NCI-H146 (cell line): ENCODE data around the gene BOK.
A peak's percentile ranks its signal among the peaks of the same experiment; 100 is the strongest.
"Not testable (repeated sequence)": the region's sequence is repeated elsewhere in the genome, so short reads cannot be mapped to it uniquely, and the experiment has no call there.

Source experiments
- DNase-seq: peaks from one replicate; lab custom pipeline; 2025; lab: John Stamatoyannopoulos, UW

BOK gene, protein sequence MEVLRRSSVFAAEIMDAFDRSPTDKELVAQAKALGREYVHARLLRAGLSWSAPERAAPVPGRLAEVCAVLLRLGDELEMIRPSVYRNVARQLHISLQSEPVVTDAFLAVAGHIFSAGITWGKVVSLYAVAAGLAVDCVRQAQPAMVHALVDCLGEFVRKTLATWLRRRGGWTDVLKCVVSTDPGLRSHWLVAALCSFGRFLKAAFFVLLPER

DNA sequence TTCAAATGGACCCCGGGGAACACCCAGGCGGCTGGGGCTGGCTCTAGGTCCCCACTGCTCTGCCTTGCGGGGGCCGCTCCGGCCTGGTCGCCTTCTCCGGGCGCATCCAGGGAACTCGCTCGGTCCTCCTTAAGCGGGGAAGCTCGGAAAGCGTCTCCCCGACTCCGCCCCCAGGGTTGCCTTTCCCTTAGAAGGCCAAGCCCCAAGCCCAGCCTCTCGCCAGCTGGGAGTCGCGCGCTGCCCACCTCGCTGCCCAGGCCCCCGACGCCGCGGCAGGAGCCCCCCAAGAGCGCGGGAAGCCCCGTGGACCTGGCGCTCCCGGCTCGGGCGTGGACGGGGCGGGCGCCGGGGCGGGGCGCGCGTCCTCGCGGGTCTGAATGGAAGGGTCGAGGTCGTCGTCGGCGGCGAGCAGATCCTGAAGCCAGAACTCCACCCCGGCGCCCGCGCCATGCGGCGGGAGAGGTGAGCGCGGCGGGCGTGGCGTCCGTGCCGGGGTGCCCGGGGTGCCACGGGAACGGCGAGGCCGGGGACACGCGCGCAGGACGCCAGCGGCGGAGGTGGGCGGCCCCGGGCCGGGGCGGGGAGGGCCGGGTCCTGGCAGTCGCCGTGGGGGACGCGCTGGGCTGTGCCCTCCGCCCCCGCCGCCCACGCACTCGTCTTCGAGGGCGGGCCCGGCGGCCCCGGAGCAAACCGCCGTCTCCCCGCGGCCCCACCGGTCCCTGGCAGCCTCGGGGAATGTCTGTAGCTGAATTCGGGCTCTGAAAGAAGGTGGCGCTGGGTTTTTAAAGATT lies at the start of gene BOK:
BOK (plus strand) TSS at position 214 of the 791 bp plus-strand sequence. CDS start 739 bp downstream, outside the sequence.
- DNase-seq: peak; percentile 74

DNA sequence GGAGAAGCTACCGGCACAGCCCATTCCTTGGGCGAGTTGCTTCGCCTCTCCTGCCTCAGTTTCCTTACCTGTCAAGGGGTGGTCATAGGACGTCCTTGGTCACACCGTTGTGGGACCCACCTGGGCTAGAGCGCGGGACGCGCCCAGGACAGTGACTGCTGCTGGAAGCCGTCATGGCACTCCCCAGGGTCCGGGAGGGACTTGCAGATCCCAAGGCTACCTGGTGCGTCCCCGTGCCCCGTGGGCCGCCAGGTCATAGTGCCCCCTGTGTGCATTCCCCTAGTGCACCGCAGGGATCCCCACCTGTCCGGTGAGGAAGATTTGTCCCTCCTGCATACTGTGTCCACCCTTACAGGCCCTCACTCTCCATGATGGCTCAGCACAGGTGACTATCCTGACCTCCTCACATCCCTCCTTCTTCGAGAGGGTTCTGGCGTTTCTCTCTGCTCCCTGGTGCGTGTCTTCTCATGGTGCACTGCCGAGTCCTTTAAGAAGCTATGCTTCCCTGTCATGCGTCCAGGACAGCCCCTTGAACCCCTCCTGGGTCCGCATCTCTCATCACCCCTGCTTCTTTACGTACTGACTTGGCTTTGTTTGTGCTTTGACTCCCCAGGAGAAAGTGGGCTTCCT lies 49.3 kb upstream of the BOK start:
- DNase-seq: peak; percentile 48

DNA sequence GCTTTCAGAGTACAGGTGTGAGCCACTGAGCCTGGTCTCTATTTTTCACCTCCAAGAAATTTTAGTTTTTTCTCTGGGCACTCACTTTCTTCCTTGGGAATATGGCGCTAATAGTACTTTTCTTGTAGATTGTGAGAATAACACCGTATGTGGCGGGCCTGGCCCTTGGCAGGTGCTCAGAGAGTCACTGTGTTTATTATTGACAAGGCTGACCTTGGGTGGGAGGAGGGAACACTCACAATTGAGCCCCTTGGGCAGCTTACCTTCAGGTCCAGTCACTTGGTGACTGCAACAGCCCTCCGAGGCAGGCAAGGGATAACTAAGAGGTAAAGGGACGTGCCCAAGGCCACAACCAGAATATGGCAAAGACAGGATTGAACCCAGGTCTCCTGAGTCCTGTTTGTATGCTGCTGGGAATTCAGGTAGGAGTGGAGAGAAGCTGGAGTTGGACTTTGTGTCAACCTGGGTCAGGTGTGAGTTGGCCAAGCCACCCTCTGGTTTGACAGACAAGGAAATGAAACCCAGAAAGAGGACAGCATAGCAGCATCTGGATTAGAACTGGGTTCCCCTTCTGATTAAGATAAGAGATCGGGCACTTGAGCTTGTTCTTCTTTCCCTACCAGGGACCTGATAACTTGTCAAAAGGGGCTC lies 47.3 kb upstream of the BOK start:
- DNase-seq: no peak

DNA sequence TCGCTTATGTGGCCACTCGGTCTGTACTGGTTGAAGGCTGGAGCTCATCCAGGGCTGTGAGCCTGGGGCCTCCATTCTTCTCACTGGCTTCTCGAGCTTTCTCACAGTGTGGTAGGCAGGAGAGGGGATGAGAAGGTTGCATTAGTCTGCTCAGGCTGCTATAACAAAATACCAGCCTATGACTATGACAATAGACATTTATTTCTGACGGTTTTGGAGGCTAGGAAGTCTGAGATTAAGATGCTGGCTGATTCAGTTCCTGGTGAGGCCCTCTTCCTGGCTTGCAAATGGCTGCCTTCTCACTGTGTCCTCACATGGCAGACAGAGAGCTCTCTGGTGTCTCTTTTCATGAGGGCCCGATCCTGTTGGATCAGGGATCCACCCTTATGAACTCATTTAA lies 44.0 kb upstream of the BOK start:
- DNase-seq: no peak

DNA sequence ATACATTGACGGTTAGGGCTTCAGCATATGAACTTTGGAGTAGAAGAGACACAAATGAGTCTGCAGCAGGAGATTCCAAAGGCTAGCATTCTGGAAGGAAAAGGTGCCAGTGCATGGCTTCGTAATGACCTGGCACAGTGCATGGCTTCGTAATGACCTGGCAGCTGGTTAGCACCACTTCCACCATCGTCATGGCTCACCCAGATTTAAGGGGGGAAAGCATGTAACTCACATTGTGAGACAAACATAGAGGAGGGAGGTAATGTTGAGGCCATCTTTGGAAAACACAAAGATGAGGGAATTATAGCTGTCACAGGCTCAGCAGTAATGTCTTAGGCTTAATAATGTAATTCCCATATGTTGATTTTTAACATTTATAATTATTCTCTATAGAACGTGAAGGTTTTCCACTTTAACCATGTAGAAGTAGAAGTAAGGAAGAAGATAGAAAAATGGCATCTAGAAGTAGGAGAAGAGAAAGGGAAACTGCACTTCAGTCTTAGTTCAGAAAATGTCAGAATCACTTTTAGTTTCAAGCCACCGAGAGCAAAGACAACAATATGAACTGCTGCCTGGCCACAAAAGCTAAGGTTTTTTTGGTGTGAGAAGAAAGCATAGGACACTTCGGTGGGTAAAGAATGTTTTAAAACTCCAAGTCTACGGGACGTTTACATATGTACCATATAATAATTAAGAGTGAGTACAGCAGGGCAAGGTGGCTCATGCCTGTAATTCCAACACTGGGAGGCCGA lies 43.4 kb upstream of the BOK start:
- DNase-seq: no peak

DNA sequence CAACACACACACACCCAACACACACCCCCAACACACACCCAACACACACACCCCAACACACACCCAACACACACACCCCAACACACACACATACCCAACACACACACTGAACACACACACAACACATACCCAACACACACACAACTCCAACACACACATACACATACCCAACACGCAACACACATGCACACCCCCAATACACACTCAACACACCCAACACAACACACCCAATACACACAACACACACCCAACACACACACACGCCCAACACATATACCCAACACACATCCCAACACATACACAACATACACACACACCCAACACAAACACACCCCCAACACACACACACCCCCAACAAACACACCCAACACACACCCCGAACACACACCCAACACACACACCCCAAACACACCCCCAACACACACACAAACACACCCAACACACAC lies 42.0 kb upstream of the BOK start:
- no peak for DNase-seq

DNA sequence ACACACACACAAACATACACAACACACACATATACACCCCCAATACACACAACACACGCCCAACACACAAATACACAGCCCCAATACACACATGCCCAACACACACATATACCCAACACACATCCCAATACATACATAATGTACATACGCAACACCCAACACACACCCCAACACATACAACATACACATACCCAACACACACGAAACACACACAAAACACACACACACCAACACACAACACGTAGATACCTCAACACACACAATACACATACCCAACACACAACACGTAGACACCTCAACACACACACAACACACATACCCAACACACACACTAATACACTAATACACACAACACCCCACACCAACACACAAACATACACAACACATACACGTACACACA lies 41.2 kb upstream of the BOK start:
- DNase-seq: no peak

DNA sequence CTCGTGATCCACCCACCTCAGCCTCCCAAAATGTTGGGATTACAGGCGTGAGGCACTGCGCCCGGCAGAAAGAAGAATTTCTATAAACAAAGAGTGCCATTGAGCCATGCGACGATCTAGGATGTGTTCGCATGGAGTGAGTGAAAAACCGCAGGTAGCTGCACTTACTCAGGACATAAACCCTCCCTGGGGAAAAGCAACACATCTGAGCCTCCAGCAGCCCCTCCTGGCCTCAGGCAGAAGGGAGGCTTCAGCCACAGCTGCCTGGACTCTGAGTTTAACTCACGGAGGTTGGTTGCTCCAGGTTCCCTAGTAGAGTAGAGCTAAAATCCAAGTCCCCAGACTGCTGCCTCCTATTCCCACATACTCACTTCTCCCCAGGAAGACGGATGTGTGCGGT lies 38.9 kb upstream of the BOK start:
- no peak for DNase-seq

DNA sequence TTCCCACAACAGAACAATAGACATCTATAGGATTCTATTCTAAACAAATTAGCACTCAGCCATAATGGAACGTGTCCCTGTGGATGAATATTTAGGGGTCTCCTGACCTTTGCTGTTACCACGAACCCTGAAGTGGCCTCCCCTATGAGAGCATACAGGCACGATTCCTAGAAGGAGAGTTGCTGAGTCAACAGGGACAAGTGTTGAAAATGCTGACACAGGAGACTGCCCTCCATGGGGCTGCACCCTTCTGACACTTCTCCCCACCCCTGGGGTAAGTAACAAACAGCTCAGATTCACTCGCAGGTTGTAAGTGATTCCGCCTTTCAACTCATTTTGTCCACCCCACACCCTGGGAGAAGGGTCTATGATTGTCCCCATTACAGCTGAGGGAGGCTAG lies 36.1 kb upstream of the BOK start:
- no peak for DNase-seq

DNA sequence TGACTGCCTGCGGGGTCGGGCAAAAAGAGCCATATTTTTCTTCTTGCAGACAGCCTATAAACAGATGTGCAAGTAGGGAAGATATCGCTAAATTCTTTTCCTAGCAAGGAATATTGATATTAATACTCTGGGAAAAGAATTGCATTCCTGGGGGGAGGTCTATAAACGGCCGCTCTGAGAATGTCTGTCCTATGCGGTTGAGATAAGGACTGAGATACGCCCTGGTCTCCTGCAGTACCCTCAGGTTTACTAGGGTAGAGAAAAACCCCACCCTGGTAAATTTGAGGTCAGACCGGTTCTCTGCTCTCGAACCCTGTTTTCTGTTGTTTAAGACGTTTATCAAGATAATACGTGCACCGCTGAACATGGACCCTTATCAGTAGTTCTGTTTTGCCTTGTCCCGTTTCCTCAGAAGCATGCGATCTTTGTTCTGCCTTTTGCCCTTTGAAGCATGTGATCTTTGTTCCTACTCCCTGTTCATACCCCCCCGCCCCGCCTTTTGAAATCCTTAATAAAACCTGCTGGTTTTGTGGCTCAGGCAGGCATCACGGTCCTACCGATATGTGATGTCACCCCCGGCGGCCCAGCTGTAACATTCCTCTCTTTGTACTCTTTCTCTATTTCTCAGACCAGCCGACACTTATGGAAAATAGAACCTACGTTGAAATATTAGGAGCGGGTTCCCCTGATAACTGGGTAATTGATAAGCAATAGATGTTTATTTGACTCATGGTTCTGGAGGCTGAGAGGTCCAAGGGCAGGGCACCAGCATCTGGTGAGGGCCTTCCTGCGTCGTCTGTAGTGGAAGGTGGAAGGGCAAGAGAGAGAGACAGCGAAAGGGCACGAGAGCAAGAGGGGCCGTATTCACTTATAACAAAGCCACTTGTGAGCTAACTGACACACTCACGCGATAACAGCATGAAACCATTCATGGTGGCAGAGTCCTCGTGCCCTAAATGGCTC lies 32.4 kb upstream of the BOK start:
- DNase-seq: not testable (repeated sequence)

DNA sequence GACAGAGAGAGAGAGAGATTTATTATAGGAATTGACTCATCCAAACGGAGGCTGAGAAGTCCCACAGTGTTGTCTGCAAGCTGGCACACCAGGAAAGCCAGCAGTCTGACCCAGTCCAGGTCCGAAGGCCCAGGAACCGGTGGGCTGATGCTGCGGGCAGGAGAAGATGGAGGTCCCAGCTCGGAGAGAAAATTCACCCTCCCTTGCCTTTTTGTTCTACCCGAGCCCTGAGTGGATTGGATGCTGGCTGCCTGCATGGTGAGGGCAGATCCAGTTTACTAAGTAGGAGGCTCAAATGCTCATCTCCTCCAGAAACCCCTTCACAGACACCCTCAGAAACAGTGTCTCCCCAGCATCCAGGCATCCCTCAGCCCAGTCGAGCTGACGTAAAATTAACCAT lies 28.0 kb upstream of the BOK start:
- no peak for DNase-seq

DNA sequence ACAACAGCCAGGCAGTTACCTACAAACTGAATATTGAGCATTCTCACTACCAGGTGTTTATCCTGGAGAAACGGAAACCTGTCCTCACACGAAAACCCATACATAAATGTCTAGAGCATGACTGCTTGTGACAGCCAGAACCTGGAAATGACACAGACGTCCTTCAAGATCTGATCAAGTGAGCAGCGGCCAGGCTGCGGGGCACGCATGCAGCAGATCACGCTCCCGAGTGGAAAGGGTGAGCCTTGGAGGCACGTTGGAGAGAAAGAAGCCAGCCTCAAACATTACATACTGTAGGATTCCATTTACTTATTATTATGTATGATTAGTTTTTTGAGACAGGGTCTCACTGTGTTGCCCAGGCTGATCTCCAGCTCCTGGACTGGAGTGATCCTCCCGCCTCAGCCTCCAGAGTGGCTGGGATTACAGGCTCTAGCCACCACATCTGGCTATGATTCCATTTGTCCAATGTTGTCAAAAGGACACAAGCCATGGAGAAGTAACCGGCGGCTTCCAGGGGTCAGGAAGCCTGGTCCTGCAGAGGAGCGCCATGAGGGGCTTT lies 27.3 kb upstream of the BOK start:
- no peak for DNase-seq

DNA sequence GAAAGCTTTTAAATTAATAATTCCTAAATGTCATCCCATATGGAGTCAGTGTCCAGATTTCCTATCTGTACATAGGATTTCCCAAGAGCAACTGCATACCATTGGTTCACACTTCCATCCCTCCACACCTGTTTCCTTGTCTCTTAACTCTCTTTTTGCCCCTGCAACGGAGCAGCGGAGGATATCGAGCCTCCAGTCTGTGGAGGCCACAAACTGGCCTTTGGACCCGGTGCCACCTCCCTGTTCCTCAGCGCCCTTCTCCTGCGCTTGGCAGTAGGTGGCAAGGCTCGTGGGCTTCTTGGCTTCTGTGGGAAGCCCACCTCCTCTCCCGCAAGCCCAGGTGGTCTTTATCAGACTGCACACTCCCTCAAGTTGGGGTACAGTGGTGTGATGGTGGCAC lies 26.4 kb upstream of the BOK start:
- DNase-seq: no peak

DNA sequence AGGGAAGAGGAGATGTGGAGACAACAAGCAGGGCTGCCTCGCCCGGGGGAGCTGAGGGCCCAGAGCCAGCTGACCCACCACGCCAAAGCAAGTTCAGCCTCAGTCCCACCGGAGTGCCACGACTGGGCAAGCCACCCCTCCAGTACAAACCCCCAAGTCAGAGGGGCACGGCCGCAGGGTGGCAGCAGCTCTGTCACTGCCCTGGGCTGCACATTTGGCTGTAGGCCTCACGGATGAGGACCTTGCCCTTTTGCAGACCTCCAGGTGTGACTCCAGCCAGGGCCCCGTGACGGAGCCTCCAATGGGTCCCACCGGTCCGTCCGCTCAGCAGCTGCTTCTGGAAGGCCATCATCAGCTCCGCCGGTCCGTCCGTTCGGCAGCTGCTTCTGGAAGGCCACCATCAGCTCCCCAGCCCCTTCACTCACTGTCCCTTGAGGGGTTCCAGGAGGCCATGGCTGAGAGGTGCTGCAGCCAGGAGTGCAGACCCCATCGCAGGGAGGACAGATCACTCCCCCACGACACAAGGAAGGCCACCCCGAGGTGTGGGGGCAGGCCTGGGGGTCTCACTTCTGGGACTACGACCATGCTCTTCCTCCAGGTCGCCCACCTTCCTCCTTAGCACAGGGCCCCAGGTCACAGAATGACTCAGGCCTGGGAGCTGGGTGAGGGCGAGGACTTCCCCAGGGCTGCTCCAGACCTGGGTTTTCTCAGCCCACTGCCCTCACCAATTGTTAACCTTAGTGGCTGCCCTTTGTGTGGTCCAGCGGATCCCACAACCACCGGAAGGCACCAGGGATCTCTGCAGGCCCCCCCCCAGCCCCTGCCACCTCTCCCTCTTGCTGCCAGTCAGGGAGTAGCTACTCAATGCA lies 25.6 kb upstream of the BOK start:
- DNase-seq: no peak

DNA sequence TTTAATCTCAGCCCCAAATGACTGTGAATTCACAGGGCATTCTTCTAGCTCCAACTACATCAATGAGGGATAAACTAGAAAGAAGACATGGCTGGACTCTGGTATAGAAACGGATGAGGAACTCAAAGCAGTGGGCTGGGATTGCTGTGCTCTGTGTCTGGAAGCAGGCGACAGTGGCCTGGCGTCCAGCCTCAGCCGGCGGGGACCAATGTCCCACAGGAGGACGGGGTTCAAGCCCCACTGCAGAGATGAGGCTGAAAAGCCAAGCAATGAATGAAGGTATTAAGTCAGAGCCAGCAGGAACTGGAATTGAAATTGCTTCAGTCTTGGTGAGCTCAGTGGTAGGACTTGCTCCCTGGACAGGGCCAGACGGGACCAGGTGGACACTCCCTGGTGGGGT lies 24.3 kb upstream of the BOK start:
- DNase-seq: no peak

DNA sequence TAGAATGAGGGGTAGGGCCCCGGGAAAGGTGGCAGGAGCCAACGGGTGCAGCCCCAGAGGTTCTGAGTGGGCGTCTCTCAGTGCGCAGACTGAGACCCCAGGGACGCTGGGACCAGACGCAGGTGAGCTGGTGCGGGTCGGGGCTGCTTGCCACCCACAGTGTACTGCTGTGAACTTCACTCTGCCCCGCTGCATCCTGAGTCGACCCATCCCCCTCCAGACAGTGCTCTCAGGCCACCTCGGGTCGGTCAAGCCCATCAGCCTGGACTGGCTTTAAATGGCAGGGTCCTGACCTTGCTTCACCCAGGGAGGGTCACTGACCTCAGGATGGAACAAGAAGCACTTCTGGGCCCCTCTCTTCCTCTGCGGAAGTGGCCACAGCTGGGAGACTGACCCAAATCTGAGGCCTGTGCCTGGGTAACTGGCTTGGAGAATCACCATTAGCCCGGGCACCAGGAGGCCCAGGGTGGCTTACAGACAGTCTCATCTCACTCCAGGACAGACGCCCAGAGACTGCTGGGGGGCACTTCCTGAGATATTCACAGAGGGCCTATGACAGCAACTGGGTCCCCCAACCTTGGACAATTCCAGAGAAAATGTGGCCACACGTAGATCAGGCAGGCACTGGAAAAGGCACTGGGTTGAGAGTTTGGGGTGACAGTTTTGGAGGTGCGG lies 23.7 kb upstream of the BOK start:
- DNase-seq: no peak

DNA sequence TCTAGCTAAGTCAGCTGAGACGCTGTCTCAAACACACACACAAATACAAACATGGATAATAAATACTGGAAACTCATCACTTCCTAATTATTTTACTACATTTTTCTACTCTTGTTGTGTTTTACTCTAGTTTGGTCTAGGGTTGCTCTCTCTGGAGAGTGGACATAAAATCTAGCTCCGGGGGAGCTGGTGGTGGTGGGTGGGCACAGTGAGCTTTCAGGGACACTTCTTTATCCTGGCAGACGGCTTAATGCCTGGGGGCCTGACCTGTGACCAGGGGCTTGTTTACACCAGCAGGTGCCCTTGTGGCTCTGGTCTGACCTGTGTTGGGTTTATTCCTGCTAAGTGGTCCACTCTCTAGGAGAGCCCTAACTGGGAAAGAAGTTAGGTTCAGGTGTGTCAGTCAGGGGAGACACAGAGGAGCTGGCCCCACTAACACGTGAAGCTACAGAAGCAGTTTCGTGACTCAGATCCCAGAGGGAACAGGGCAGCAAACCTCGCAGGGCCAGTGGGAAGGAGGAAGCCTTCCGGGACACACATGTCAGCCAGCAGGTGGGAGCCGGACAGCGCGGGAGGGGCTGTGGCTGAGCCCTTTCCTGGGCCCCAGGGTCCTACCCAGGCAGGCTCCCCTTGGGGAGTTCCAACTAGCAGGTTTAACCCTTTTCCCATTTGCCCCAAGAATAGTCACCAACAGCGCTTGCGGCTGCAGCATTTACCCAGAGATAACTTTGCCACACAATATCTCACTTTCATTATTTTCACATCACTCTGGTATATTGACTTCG lies 22.5 kb upstream of the BOK start:
- no peak for DNase-seq
